PC-9 (cell line): ENCODE data around the gene ARMC2. TPM values are rescaled to one million over a fixed set of nuclear protein-coding genes. Genes with fewer than 3 reads are reported as not detected.

ENCODE experiments used
- BruUV-seq: library from RNA; stranded (reverse); fragments of 400-500 nt; replicated peaks from 2 replicates; lab custom pipeline; 2021; lab: Mats Ljungman, UMichigan
- CTCF ChIA-PET: fragments of 300-600 bp; sonication (Branson Sonifier 250); formaldehyde crosslinking; loops from one replicate; lab custom pipeline; 2022; ENCODE audit warnings: antibody characterized with exemption; lab: Charles Lee
- POLR2A ChIA-PET: fragments of 300-600 bp; sonication (Branson Sonifier 250); formaldehyde crosslinking; loops from one replicate; lab custom pipeline; 2022; ENCODE audit warnings: antibody characterized with exemption; ENCODE audit not compliant: unreplicated experiment; lab: Charles Lee
- DNase-seq, 2 experiments: peaks; one replicate each; pipeline versions ENCODE4 v3.0.0 to v3.0.0-alpha.2; 2015 to 2022; ENCODE audit warnings: mixed read lengths in 1 of 2
- H2AFZ ChIP-seq: fragments of 200-600 bp; sonication (generic); 2 replicates; pipeline ENCODE4 v1.8.1; 2017; ENCODE audit warnings: antibody characterized with exemption
- H3F3A ChIP-seq: fragments of 200-600 bp; sonication (generic); 2 replicates; pipeline ENCODE4 v1.8.1; 2017; ENCODE audit warnings: antibody characterized with exemption, mild to moderate bottlenecking, low read depth; ENCODE audit not compliant: insufficient read depth
- H3K27ac ChIP-seq: fragments of 200-600 bp; sonication (generic); 2 replicates; pipeline ENCODE4 v1.6.1; 2016; ENCODE audit warnings: mixed run types
- H3K27me3 ChIP-seq: fragments of 200-600 bp; sonication (generic); 2 replicates; pipeline ENCODE4 v1.6.1; 2016; ENCODE audit warnings: low read depth, mixed run types; ENCODE audit not compliant: insufficient read depth
- H3K36me3 ChIP-seq: fragments of 200-600 bp; sonication (generic); 2 replicates; pipeline ENCODE4 v1.6.1; 2016; ENCODE audit warnings: low read depth, mixed run types
- H3K4me1 ChIP-seq: fragments of 200-600 bp; sonication (generic); replicated peaks from 2 replicates; pipeline ENCODE4 v1.6.1; 2016; ENCODE audit warnings: mixed run types; ENCODE audit not compliant: insufficient read depth
- H3K4me2 ChIP-seq: fragments of 200-600 bp; sonication (generic); 2 replicates; pipeline ENCODE4 v1.6.1; 2017; ENCODE audit warnings: mixed run types
- H3K4me3 ChIP-seq: fragments of 200-600 bp; sonication (generic); 2 replicates; pipeline ENCODE4 v1.6.1; 2016; ENCODE audit warnings: mixed run types
- H3K79me2 ChIP-seq: fragments of 200-600 bp; sonication (generic); 2 replicates; pipeline ENCODE4 v1.6.1; 2017; ENCODE audit warnings: low read depth, mixed run types
- H3K9me2 ChIP-seq: fragments of 200-600 bp; sonication (generic); 2 replicates; pipeline ENCODE4 v1.8.1; 2017; ENCODE audit warnings: mild to moderate bottlenecking; ENCODE audit not compliant: insufficient read depth
- H3K9me3 ChIP-seq: fragments of 200-600 bp; sonication (generic); 2 replicates; pipeline ENCODE4 v1.8.1; 2016; ENCODE audit warnings: low read depth; ENCODE audit not compliant: insufficient read depth
- H4K20me1 ChIP-seq: fragments of 200-600 bp; sonication (generic); 2 replicates; pipeline ENCODE4 v1.8.1; 2017; ENCODE audit not compliant: insufficient read depth
- EZH2 ChIP-seq: fragments of 200-600 bp; sonication (generic); IDR thresholded peaks from 2 replicates; pipeline ENCODE4 v1.8.0; 2017; ENCODE audit warnings: antibody characterized with exemption, low read depth
- intact Hi-C: fragments of 100-400 bp; cut with micrococcal nuclease; formaldehyde crosslinking; loops from one replicate; pipeline ENCODE4 v1.10.0; 2022; ENCODE audit not compliant: unreplicated experiment
- total RNA-seq: library from RNA; stranded (reverse); gene quantifications from 2 replicates; pipeline ENCODE4 v1.2.3, GENCODE V29; 2021
- TF ChIP-seq, protein P1 (sequence below): fragments of 200-600 bp; sonication (generic); conservative IDR thresholded peaks from 2 replicates; pipeline ENCODE4 v1.6.1; 2017; ENCODE audit warnings: mixed run types, antibody characterized with exemption, mild to moderate bottlenecking, moderate library complexity

The ARMC2 gene
- total RNA-seq, 1 experiment from 2014 or later, result 15.5 TPM

DNA sequence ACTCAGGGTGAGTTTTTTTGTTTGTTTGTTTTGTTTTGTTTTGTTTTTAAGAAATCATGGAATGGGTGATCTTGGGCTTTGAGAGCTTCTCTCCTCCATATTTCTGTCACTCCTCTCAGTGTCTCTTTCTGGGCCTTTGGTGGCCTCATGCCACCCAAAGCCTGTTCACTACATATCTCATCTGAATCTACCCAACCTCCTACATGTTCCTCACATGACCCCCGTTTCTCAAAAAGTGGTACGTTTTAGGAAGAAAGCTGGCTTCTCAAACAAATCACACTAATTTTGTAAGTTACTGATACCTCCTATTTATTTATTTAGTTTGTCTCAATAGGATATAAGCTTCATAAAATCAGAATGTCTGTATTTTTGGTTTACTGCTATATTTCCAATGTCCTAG is 166.4 kb downstream of the ARMC2 start:
- intact Hi-C loops, result no loop called here

DNA sequence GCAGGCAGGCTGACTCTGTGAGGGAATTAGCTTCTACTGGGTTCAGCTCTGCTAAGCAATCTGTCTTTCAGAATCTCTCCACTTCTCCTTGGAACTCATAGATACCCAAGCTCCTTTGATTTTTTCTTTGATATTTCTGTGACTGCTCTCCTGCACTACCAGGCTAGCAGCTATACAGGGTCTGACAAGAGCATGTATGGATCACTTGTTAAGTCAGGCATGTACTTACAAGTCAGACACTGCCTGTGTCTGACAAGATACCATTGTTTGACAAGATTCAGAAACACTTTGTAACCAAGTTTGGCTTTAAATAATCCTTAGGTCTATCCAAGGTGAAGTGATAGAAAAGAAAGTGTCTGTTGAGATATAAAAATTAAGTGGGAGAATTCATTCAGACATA is 167.0 kb downstream of the ARMC2 start:
- no peak overlapping the region for H2AFZ ChIP-seq
- no TSS peak for BruUV-seq
- no peak overlapping the region for H3K4me3 ChIP-seq
- no peaks in the 10 kb centered on the region for H3K36me3 ChIP-seq
- no peaks in the 10 kb centered on the region for H4K20me1 ChIP-seq
- no peaks in the 10 kb centered on the region for H3K79me2 ChIP-seq
- H3K4me1 ChIP-seq, result peaks cover 12% of the 10 kb centered on the region
- no peaks in the 10 kb centered on the region for H3K27me3 ChIP-seq
- peaks cover 2% of the 10 kb centered on the region for H3K9me2 ChIP-seq
- H3F3A ChIP-seq, result no peaks in the 10 kb centered on the region; the same call in 1 of the 2 replicates
- H3K4me2 ChIP-seq, result no peak overlapping the region
- DNase-seq, result no peak
- ChIA-PET POLR2A (no interaction called here), CTCF (no interaction called here)
- H3K27ac ChIP-seq, result no peak overlapping the region
- intact Hi-C loops, result no loop called here
- TF ChIP-seq, protein P1, sequence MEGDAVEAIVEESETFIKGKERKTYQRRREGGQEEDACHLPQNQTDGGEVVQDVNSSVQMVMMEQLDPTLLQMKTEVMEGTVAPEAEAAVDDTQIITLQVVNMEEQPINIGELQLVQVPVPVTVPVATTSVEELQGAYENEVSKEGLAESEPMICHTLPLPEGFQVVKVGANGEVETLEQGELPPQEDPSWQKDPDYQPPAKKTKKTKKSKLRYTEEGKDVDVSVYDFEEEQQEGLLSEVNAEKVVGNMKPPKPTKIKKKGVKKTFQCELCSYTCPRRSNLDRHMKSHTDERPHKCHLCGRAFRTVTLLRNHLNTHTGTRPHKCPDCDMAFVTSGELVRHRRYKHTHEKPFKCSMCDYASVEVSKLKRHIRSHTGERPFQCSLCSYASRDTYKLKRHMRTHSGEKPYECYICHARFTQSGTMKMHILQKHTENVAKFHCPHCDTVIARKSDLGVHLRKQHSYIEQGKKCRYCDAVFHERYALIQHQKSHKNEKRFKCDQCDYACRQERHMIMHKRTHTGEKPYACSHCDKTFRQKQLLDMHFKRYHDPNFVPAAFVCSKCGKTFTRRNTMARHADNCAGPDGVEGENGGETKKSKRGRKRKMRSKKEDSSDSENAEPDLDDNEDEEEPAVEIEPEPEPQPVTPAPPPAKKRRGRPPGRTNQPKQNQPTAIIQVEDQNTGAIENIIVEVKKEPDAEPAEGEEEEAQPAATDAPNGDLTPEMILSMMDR, result no peak
- no peaks in the 10 kb centered on the region for H3K9me3 ChIP-seq

More for the DNA sequence above, 166.4 kb downstream of the ARMC2 start:
- H3K79me2 ChIP-seq, result no peaks in the 10 kb centered on the region
- H3K27me3 ChIP-seq, result no peaks in the 10 kb centered on the region
- TF ChIP-seq, protein P1, result no peak
- TF ChIP-seq EZH2, result no peak
- no peaks in the 10 kb centered on the region for H3K36me3 ChIP-seq
- H3K4me1 ChIP-seq, result peaks cover 15% of the 10 kb centered on the region
- no peak overlapping the region for H2AFZ ChIP-seq
- POLR2A ChIA-PET, result no interaction called here
- no peaks in the 10 kb centered on the region for H3K9me3 ChIP-seq
- H3K4me2 ChIP-seq, result no peak overlapping the region
- H4K20me1 ChIP-seq, result no peaks in the 10 kb centered on the region
- H3K4me3 ChIP-seq, result no peak overlapping the region
- DNase-seq, result no peak
- BruUV-seq, result no TSS peak
- H3K27ac ChIP-seq, result no peak overlapping the region
- no peaks in the 10 kb centered on the region; the same call in 1 of the 2 replicates for H3K9me2 ChIP-seq
- no peaks in the 10 kb centered on the region; the same call in 1 of the 2 replicates for H3F3A ChIP-seq
- CTCF ChIA-PET, result no interaction called here

DNA sequence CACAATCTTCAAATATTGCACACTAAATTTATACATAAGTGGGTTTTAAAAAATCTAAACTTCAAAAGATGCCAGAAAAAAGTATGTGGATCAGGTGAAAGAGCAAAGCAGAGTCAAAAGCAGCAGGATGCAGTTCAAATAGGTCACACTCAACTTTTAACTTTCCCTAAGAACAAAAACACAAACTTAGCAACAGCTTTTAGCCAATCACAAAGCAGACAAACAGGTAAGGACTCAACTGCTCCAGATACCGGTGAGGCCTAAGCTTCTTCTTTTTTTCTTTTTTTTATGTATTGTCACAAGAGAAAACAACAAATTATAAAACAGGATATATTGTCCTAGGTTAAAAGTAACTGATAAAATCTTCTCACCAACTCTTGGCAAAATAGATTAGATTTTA is 171.7 kb downstream of the ARMC2 start:
- intact Hi-C loops, result no loop called here
- no TSS peak for BruUV-seq
- Histone ChIP-seq H3K27me3 (no peaks in the 10 kb centered on the region), H3K27ac (no peak overlapping the region), H3K36me3 (no peaks in the 10 kb centered on the region), H3K4me1 (no peaks in the 10 kb centered on the region), H3K9me3 (no peaks in the 10 kb centered on the region), H3K79me2 (no peaks in the 10 kb centered on the region), H4K20me1 (no peaks in the 10 kb centered on the region), H3K9me2 (peaks cover 5% of the 10 kb centered on the region), H3K4me2 (no peak overlapping the region), H3K4me3 (no peak overlapping the region), H2AFZ (no peak overlapping the region), H3F3A (no peaks in the 10 kb centered on the region; the same call in 1 of the 2 replicates)
- POLR2A ChIA-PET, result no interaction called here
- CTCF ChIA-PET, result no interaction called here
- TF ChIP-seq, protein P1, result no peak
- TF ChIP-seq EZH2, result no peak
- no peak for DNase-seq
